ENCODE results near the gene GORASP1.

GRCh38 chr3:39136533-39137434, 29.4 kb upstream of the GORASP1 start:
- no peak for TF ChIP-seq FOXK2 (IDR thresholded peaks at IDR 0.05)
- no peak for TF ChIP-seq ESRRA (CRISPR knock-in tag; IDR thresholded peaks at IDR 0.05; ENCODE audit: low read depth)
- TF ChIP-seq ZNF674 (CRISPR knock-in tag; IDR thresholded peaks at IDR 0.05; ENCODE audit: low read depth): no peak
- no peak for TF ChIP-seq CTCF (CRISPR knock-in tag; IDR thresholded peaks at IDR 0.05)
- no peak for TF ChIP-seq ZNF652 (CRISPR knock-in tag; IDR thresholded peaks at IDR 0.05; ENCODE audit: borderline replicate concordance, low read depth)
- TF ChIP-seq MEIS1 (CRISPR knock-in tag; IDR thresholded peaks at IDR 0.05; ENCODE audit: borderline replicate concordance): no peak
- no peak for TF ChIP-seq ZSCAN5A (CRISPR knock-in tag; IDR thresholded peaks at IDR 0.05; ENCODE audit: borderline replicate concordance)
